ENCODE results near the gene KLHDC8B.

KLHDC8B gene

DNA sequence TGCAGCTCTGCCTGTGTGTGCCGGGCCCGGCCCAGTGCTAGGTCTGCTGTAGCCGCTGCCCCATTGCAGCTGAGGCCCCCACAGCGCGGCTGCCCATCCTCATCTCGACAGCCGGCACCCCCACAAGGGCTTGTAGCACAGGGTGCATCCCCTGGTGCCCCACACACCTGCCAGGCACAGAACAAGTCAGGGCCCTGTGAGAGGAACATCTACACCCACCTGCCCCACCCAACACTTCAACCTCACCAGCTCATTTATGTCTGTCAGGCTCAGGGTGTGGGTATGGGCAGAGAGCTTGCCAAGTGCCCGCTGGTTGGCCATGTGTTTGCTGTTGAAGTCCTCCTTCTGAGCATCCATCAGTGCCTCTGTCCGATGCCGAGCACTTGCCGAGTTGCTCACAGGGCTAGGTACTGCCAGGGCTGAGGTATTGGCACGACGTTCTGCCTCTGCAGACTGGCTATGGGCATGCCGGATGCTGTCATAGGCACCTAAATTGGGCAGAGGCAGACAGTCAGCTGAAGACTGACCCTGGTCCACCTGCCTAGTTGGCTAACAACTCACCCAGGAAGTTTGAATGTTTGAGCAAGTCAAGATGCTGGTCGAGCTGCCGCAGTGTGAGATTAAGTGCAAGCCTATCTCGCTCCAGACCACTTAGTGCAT is 48.4 kb upstream of the KLHDC8B start:
- DNase-seq: no peak

GRCh38 chr3:49123687-49124086 is 47.7 kb upstream of the KLHDC8B start:
- Histone ChIP-seq H3K36me3 (replicated peaks; ENCODE audit: insufficient read depth, low read length) (no peaks in the 10 kb centered on the region), H3K4me3 (ENCODE audit: low read length) (no peak overlapping the region), H3K79me2 (ENCODE audit: low read length) (peaks cover 17% of the 10 kb centered on the region), H3K4me1 (ENCODE audit: low read length) (peaks cover 8% of the 10 kb centered on the region), H3K9me3 (replicated peaks; ENCODE audit: insufficient read depth, low read length) (no peaks in the 10 kb centered on the region), H3F3A (ENCODE audit: insufficient read depth, low read length) (peaks cover 12% of the 10 kb centered on the region), H3K9me2 (replicated peaks; ENCODE audit: insufficient read depth, low read length) (no peaks in the 10 kb centered on the region), H3K9ac (ENCODE audit: low read length) (no peak overlapping the region), H3K4me2 (ENCODE audit: low read depth, low read length) (no peak overlapping the region), H2AFZ (ENCODE audit: low read length) (no peak overlapping the region), H4K20me1 (ENCODE audit: insufficient read depth, low read length) (no peaks in the 10 kb centered on the region), H3K27ac (ENCODE audit: low read length) (no peak overlapping the region), H3K27me3 (replicated peaks; ENCODE audit: insufficient read depth, low read length) (peaks cover 3% of the 10 kb centered on the region; the same call in 1 of the 2 replicates)
- TF ChIP-seq EZH2 (optimal IDR thresholded peaks at IDR 0.05; ENCODE audit: low read depth, low read length) (no peak), EZH2phosphoT487 (IDR thresholded peaks at IDR 0.05; ENCODE audit: low read length) (no peak)
- TF ChIP-seq, protein P1, sequence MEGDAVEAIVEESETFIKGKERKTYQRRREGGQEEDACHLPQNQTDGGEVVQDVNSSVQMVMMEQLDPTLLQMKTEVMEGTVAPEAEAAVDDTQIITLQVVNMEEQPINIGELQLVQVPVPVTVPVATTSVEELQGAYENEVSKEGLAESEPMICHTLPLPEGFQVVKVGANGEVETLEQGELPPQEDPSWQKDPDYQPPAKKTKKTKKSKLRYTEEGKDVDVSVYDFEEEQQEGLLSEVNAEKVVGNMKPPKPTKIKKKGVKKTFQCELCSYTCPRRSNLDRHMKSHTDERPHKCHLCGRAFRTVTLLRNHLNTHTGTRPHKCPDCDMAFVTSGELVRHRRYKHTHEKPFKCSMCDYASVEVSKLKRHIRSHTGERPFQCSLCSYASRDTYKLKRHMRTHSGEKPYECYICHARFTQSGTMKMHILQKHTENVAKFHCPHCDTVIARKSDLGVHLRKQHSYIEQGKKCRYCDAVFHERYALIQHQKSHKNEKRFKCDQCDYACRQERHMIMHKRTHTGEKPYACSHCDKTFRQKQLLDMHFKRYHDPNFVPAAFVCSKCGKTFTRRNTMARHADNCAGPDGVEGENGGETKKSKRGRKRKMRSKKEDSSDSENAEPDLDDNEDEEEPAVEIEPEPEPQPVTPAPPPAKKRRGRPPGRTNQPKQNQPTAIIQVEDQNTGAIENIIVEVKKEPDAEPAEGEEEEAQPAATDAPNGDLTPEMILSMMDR (IDR thresholded peaks at IDR 0.05; ENCODE audit: low read length): no peak
- DNase-seq: no peak

More for the DNA sequence above, 48.4 kb upstream of the KLHDC8B start:
- Histone ChIP-seq H3K27ac (ENCODE audit: low read length) (no peak overlapping the region), H3K9me2 (replicated peaks; ENCODE audit: insufficient read depth, low read length) (no peaks in the 10 kb centered on the region), H3F3A (ENCODE audit: insufficient read depth, low read length) (peaks cover 12% of the 10 kb centered on the region), H3K4me1 (ENCODE audit: low read length) (peaks cover 8% of the 10 kb centered on the region), H3K4me2 (ENCODE audit: low read depth, low read length) (no peak overlapping the region), H3K36me3 (replicated peaks; ENCODE audit: insufficient read depth, low read length) (no peaks in the 10 kb centered on the region), H3K4me3 (ENCODE audit: low read length) (no peak overlapping the region), H3K79me2 (ENCODE audit: low read length) (peaks cover 21% of the 10 kb centered on the region), H3K9ac (ENCODE audit: low read length) (no peak overlapping the region), H4K20me1 (ENCODE audit: insufficient read depth, low read length) (no peaks in the 10 kb centered on the region), H3K27me3 (replicated peaks; ENCODE audit: insufficient read depth, low read length) (peaks cover 3% of the 10 kb centered on the region; the same call in 1 of the 2 replicates), H3K9me3 (replicated peaks; ENCODE audit: insufficient read depth, low read length) (no peaks in the 10 kb centered on the region), H2AFZ (ENCODE audit: low read length) (no peak overlapping the region)
- TF ChIP-seq, protein P1 (IDR thresholded peaks at IDR 0.05; ENCODE audit: low read length): no peak

GRCh38 chr3:49124203-49124602 is 47.2 kb upstream of the KLHDC8B start:
- Histone ChIP-seq H3F3A (ENCODE audit: insufficient read depth, low read length) (peaks cover 12% of the 10 kb centered on the region), H3K36me3 (replicated peaks; ENCODE audit: insufficient read depth, low read length) (no peaks in the 10 kb centered on the region), H4K20me1 (ENCODE audit: insufficient read depth, low read length) (no peaks in the 10 kb centered on the region), H3K4me2 (ENCODE audit: low read depth, low read length) (no peak overlapping the region), H3K79me2 (ENCODE audit: low read length) (peaks cover 12% of the 10 kb centered on the region), H3K27ac (ENCODE audit: low read length) (no peak overlapping the region), H3K9ac (ENCODE audit: low read length) (no peak overlapping the region), H3K9me3 (replicated peaks; ENCODE audit: insufficient read depth, low read length) (no peaks in the 10 kb centered on the region), H3K9me2 (replicated peaks; ENCODE audit: insufficient read depth, low read length) (no peaks in the 10 kb centered on the region), H3K4me1 (ENCODE audit: low read length) (peaks cover 5% of the 10 kb centered on the region), H3K27me3 (replicated peaks; ENCODE audit: insufficient read depth, low read length) (peaks cover 3% of the 10 kb centered on the region; the same call in 1 of the 2 replicates), H2AFZ (ENCODE audit: low read length) (no peak overlapping the region), H3K4me3 (ENCODE audit: low read length) (no peak overlapping the region)
- TF ChIP-seq, protein P1 (IDR thresholded peaks at IDR 0.05; ENCODE audit: low read length): no peak
- TF ChIP-seq EZH2 (optimal IDR thresholded peaks at IDR 0.05; ENCODE audit: low read depth, low read length): no peak
- no peak for TF ChIP-seq EZH2phosphoT487 (IDR thresholded peaks at IDR 0.05; ENCODE audit: low read length)
- DNase-seq: no peak

Data from MM.1S (cell line).